ENCODE measurements around the gene EIF2A.

- TF ChIP-seq YY1 (IDR thresholded peaks at IDR 0.05; ENCODE audit: low read depth) (no peak), GABPA (IDR thresholded peaks at IDR 0.05; ENCODE audit: low read depth) (no peak), MAX (IDR thresholded peaks at IDR 0.05; ENCODE audit: low read depth) (no peak), CTCF (IDR thresholded peaks at IDR 0.05) (no peak), TAF1 (IDR thresholded peaks at IDR 0.05; ENCODE audit: borderline replicate concordance, low read depth, low read length) (no peak)
These were observed 6.3 kb upstream of the EIF2A start for GRCh38 chr3:150540297-150540696.

Measured in SK-N-SH (cell line).